Mesendoderm (in vitro differentiated cells): ENCODE data around the gene USP36.

ENCODE experiments used
- DNase-seq: peaks from one replicate; pipeline ENCODE4 v3.0.0; 2013
- H2AK5ac ChIP-seq: 2 replicates; pipeline ENCODE4 v1.6.1; 2013; ENCODE audit warnings: low read length, inconsistent platforms
- H2BK120ac ChIP-seq: 2 replicates; pipeline ENCODE4 v1.6.1; 2013; ENCODE audit warnings: low read depth, mild to moderate bottlenecking, low read length, moderate library complexity, mixed read lengths
- H2BK15ac ChIP-seq: replicated peaks from 2 replicates; pipeline ENCODE4 v1.6.1; 2013; ENCODE audit warnings: low read depth, mild to moderate bottlenecking, moderate library complexity
- H2BK5ac ChIP-seq: 2 replicates; pipeline ENCODE4 v1.6.1; 2013; ENCODE audit warnings: low read length, inconsistent platforms
- H3K18ac ChIP-seq: 2 replicates; pipeline ENCODE4 v1.6.1; 2013; ENCODE audit warnings: mild to moderate bottlenecking, low read length, mixed read lengths
- H3K23ac ChIP-seq: one replicate; pipeline ENCODE4 v1.6.1; 2013; ENCODE audit warnings: low read length
- H3K27ac ChIP-seq: 2 replicates; pipeline ENCODE4 v1.5.1; 2013; ENCODE audit warnings: low read depth, mild to moderate bottlenecking, inconsistent platforms, low read length, moderate library complexity
- H3K27me3 ChIP-seq: 2 replicates; pipeline ENCODE4 v1.6.1; 2013; ENCODE audit warnings: low read length, control low read depth, mild to moderate bottlenecking, inconsistent platforms; ENCODE audit not compliant: insufficient read depth, poor library complexity
- H3K36me3 ChIP-seq: 2 replicates; pipeline ENCODE4 v1.6.1; 2013; ENCODE audit warnings: low read length, inconsistent platforms; ENCODE audit not compliant: control insufficient read depth, insufficient read depth
- H3K4ac ChIP-seq: one replicate; pipeline ENCODE4 v1.6.1; 2013; ENCODE audit warnings: low read depth, mild to moderate bottlenecking, low read length, moderate library complexity
- H3K4me1 ChIP-seq: 2 replicates; pipeline ENCODE4 v1.6.1; 2013; ENCODE audit warnings: low read depth, low read length, inconsistent platforms; ENCODE audit not compliant: control insufficient read depth
- H3K4me2 ChIP-seq: 2 replicates; pipeline ENCODE4 v1.6.1; 2013; ENCODE audit warnings: low read length
- H3K4me3 ChIP-seq: 2 replicates; pipeline ENCODE4 v1.5.1; 2013; ENCODE audit warnings: mild to moderate bottlenecking, low read length
- H3K56ac ChIP-seq: one replicate; pipeline ENCODE4 v1.6.1; 2013; ENCODE audit warnings: low read length
- H3K79me1 ChIP-seq: 2 replicates; pipeline ENCODE4 v1.6.1; 2013; ENCODE audit warnings: low read length, inconsistent platforms
- H3K79me2 ChIP-seq: 2 replicates; pipeline ENCODE4 v1.6.1; 2013; ENCODE audit warnings: mild to moderate bottlenecking, low read length; ENCODE audit not compliant: control insufficient read depth, insufficient read depth
- H3K9ac ChIP-seq: 2 replicates; pipeline ENCODE4 v1.6.1; 2013; ENCODE audit warnings: low read length, inconsistent platforms
- H4K5ac ChIP-seq: one replicate; pipeline ENCODE4 v1.6.1; 2013; ENCODE audit warnings: low read length
- H4K8ac ChIP-seq: one replicate; pipeline ENCODE4 v1.6.1; 2013; ENCODE audit warnings: low read depth, mild to moderate bottlenecking, control low read depth, low read length, moderate library complexity
- WGBS: extraction: QIAGEN DNeasy Blood & Tissue Kit; methylation state at CpG from one replicate; pipeline ENCODE4 v1.1.7; 2013; ENCODE audit warnings: low lambda C conversion rate, missing lambda C conversion rate; ENCODE audit not compliant: insufficient coverage; ENCODE audit errors: extremely low coverage; 5-methylcytosine and 5-hydroxymethylcytosine counted together

The USP36 gene

GRCh38 chr17:78771758-78772382, 68.7 kb downstream of the USP36 start:
- H3K4me1 ChIP-seq, result no peaks in the 10 kb centered on the region
- no peaks in the 10 kb centered on the region for H3K36me3 ChIP-seq
- no peak overlapping the region for H4K8ac ChIP-seq
- no peak overlapping the region for H3K9ac ChIP-seq
- H3K4me3 ChIP-seq, result no peak overlapping the region
- no peak overlapping the region for H2BK120ac ChIP-seq
- no CpG with 5 or more reads among the region's 6 CpGs for WGBS
- no peak overlapping the region for H2AK5ac ChIP-seq
- H2BK15ac ChIP-seq, result no peak overlapping the region
- no peaks in the 10 kb centered on the region for H3K27me3 ChIP-seq
- H3K18ac ChIP-seq, result no peak overlapping the region
- no peak overlapping the region for H3K27ac ChIP-seq
- no peak overlapping the region for H2BK5ac ChIP-seq
- H3K4ac ChIP-seq, result no peak overlapping the region
- H3K79me1 ChIP-seq, result no peaks in the 10 kb centered on the region
- H3K4me2 ChIP-seq, result no peak overlapping the region
- no peaks in the 10 kb centered on the region for H3K79me2 ChIP-seq
- H4K5ac ChIP-seq, result no peak overlapping the region
- H3K23ac ChIP-seq, result no peak overlapping the region
- no peak for DNase-seq
- H3K56ac ChIP-seq, result no peak overlapping the region

- no peak overlapping the region for H3K9ac ChIP-seq
- no peaks in the 10 kb centered on the region for H3K79me2 ChIP-seq
- no peak overlapping the region for H3K23ac ChIP-seq
- H3K18ac ChIP-seq, result no peak overlapping the region
- no peak overlapping the region for H4K5ac ChIP-seq
- no peaks in the 10 kb centered on the region for H3K27me3 ChIP-seq
- no peaks in the 10 kb centered on the region for H3K36me3 ChIP-seq
- H2BK5ac ChIP-seq, result no peak overlapping the region
- H4K8ac ChIP-seq, result no peak overlapping the region
- no peak overlapping the region for H2AK5ac ChIP-seq
- H3K4ac ChIP-seq, result no peak overlapping the region
- H3K4me1 ChIP-seq, result no peaks in the 10 kb centered on the region
- no peak overlapping the region for H3K4me2 ChIP-seq
- no peak overlapping the region for H3K4me3 ChIP-seq
- no peaks in the 10 kb centered on the region for H3K79me1 ChIP-seq
- no peak overlapping the region for H2BK15ac ChIP-seq
- H3K56ac ChIP-seq, result no peak overlapping the region
- H3K27ac ChIP-seq, result no peak overlapping the region
- no peak overlapping the region for H2BK120ac ChIP-seq
- no peak for DNase-seq
- no CpG with 5 or more reads among the region's 7 CpGs for WGBS
These were observed 71.3 kb downstream of the USP36 start for GRCh38 chr17:78769196-78769773.

- Histone ChIP-seq H3K4me1 (no peaks in the 10 kb centered on the region), H3K4me2 (no peak overlapping the region), H3K79me1 (no peaks in the 10 kb centered on the region), H4K5ac (no peak overlapping the region), H3K27ac (no peak overlapping the region), H2AK5ac (no peak overlapping the region), H3K23ac (no peak overlapping the region), H3K9ac (no peak overlapping the region), H4K8ac (no peak overlapping the region), H3K79me2 (no peaks in the 10 kb centered on the region), H2BK15ac (no peak overlapping the region), H3K4ac (no peak overlapping the region), H3K56ac (no peak overlapping the region), H3K4me3 (no peak overlapping the region), H2BK5ac (no peak overlapping the region), H3K18ac (no peak overlapping the region), H3K27me3 (no peaks in the 10 kb centered on the region), H3K36me3 (no peaks in the 10 kb centered on the region), H2BK120ac (no peak overlapping the region)
- WGBS, result no CpG with 5 or more reads among the region's 4 CpGs
- DNase-seq, result no peak
These were observed 72.8 kb downstream of the USP36 start for GRCh38 chr17:78767806-78768205.

- Histone ChIP-seq H3K4me2 (no peak overlapping the region), H2BK120ac (no peak overlapping the region), H3K56ac (no peak overlapping the region), H3K4ac (no peak overlapping the region), H2BK15ac (no peak overlapping the region), H4K5ac (no peak overlapping the region), H2AK5ac (no peak overlapping the region), H3K23ac (no peak overlapping the region), H4K8ac (no peak overlapping the region), H3K79me2 (no peaks in the 10 kb centered on the region), H3K4me3 (no peak overlapping the region), H3K27ac (no peak overlapping the region), H3K9ac (no peak overlapping the region), H3K27me3 (no peaks in the 10 kb centered on the region), H2BK5ac (no peak overlapping the region), H3K36me3 (no peaks in the 10 kb centered on the region), H3K18ac (no peak overlapping the region), H3K79me1 (no peaks in the 10 kb centered on the region), H3K4me1 (no peaks in the 10 kb centered on the region)
- WGBS, result no CpG with 5 or more reads among the region's 5 CpGs
- DNase-seq, result no peak
These were observed 73.8 kb downstream of the USP36 start for GRCh38 chr17:78766743-78767294.

- no peak overlapping the region for H3K27ac ChIP-seq
- H3K4me1 ChIP-seq, result no peaks in the 10 kb centered on the region
- no peaks in the 10 kb centered on the region for H3K36me3 ChIP-seq
- no peak for DNase-seq
- H2BK120ac ChIP-seq, result no peak overlapping the region
- H3K9ac ChIP-seq, result no peak overlapping the region
- H4K8ac ChIP-seq, result no peak overlapping the region
- no peak overlapping the region for H3K56ac ChIP-seq
- H2BK5ac ChIP-seq, result no peak overlapping the region
- H3K18ac ChIP-seq, result no peak overlapping the region
- no peak overlapping the region for H3K4ac ChIP-seq
- no peaks in the 10 kb centered on the region for H3K79me1 ChIP-seq
- no peaks in the 10 kb centered on the region for H3K27me3 ChIP-seq
- H3K4me2 ChIP-seq, result no peak overlapping the region
- no peak overlapping the region for H3K4me3 ChIP-seq
- WGBS, result no CpG with 5 or more reads among the region's 2 CpGs
- H2AK5ac ChIP-seq, result no peak overlapping the region
- H3K79me2 ChIP-seq, result no peaks in the 10 kb centered on the region
- H4K5ac ChIP-seq, result no peak overlapping the region
- no peak overlapping the region for H3K23ac ChIP-seq
- no peak overlapping the region for H2BK15ac ChIP-seq
These were observed 74.4 kb downstream of the USP36 start for GRCh38 chr17:78766225-78766624.

- no peak overlapping the region for H2AK5ac ChIP-seq
- no peaks in the 10 kb centered on the region for H3K79me1 ChIP-seq
- H3K4me3 ChIP-seq, result no peak overlapping the region
- no peak overlapping the region for H3K9ac ChIP-seq
- no peak overlapping the region for H4K8ac ChIP-seq
- H3K4me1 ChIP-seq, result no peaks in the 10 kb centered on the region
- no peak overlapping the region for H3K18ac ChIP-seq
- H2BK15ac ChIP-seq, result no peak overlapping the region
- H3K36me3 ChIP-seq, result no peaks in the 10 kb centered on the region
- DNase-seq, result no peak
- no peaks in the 10 kb centered on the region for H3K79me2 ChIP-seq
- H3K27ac ChIP-seq, result no peak overlapping the region
- no peak overlapping the region for H2BK120ac ChIP-seq
- H3K4ac ChIP-seq, result no peak overlapping the region
- no peak overlapping the region for H4K5ac ChIP-seq
- no peaks in the 10 kb centered on the region for H3K27me3 ChIP-seq
- no peak overlapping the region for H3K4me2 ChIP-seq
- no peak overlapping the region for H3K23ac ChIP-seq
- no peak overlapping the region for H2BK5ac ChIP-seq
- WGBS, result no CpG with 5 or more reads among the region's 3 CpGs
- H3K56ac ChIP-seq, result no peak overlapping the region
These were observed 74.8 kb downstream of the USP36 start for GRCh38 chr17:78765821-78766220.
